Fibroblast of lung (primary cell): ENCODE data around the gene NPC2. TPM values are rescaled to one million over a fixed set of nuclear protein-coding genes. Genes with fewer than 3 reads are reported as not detected.

Experiments used
- DNase-seq, 2 donors: peaks; one replicate each; pipeline versions ENCODE4 v3.0.0 to v3.0.0-alpha.2; 2010; ENCODE audit warnings: low read depth in 2 of 2
- H2AFZ ChIP-seq: 2 replicates; pipeline ENCODE4 v1.5.1; 2012; ENCODE audit warnings: low read length, control low read depth, inconsistent platforms
- H3K27ac ChIP-seq: 2 replicates; pipeline ENCODE4 v1.5.1; 2011; ENCODE audit warnings: low read length, control low read depth; ENCODE audit not compliant: insufficient read depth
- H3K27me3 ChIP-seq: 2 replicates; pipeline ENCODE4 v1.5.1; 2011; ENCODE audit warnings: mild to moderate bottlenecking, low read length; ENCODE audit not compliant: control insufficient read depth, insufficient read depth
- H3K36me3 ChIP-seq: 2 replicates; pipeline ENCODE4 v1.5.1; 2011; ENCODE audit warnings: low read length; ENCODE audit not compliant: control insufficient read depth, insufficient read depth
- H3K4me1 ChIP-seq: 2 replicates; pipeline ENCODE4 v1.5.1; 2011; ENCODE audit warnings: low read length; ENCODE audit not compliant: control insufficient read depth, insufficient read depth; ENCODE audit errors: extremely low read depth
- H3K4me2 ChIP-seq: 2 replicates; pipeline ENCODE4 v1.5.1; 2011; ENCODE audit warnings: low read length, control low read depth; ENCODE audit not compliant: insufficient read depth; ENCODE audit errors: extremely low read depth
- H3K4me3 ChIP-seq, 4 experiments: fragments of 200-600 bp in 1 of 4; sonication (generic) in 1 of 4; replicated peaks in 1 of 4; 2 replicates each; pipeline ENCODE4 v1.5.1; 2011 to 2016; ENCODE audit warnings: low read length in 4 of 4, low read depth in 3 of 4, mild to moderate bottlenecking in 3 of 4, control low read depth in 2 of 4, inconsistent platforms in 1 of 4, mixed read lengths in 1 of 4; ENCODE audit not compliant: insufficient read depth in 1 of 4; ENCODE audit errors: control extremely low read depth in 1 of 4
- H3K79me2 ChIP-seq: 2 replicates; pipeline ENCODE4 v1.5.1; 2012; ENCODE audit warnings: mild to moderate bottlenecking, low read length, inconsistent platforms; ENCODE audit not compliant: control insufficient read depth, insufficient read depth
- H3K9ac ChIP-seq: 2 replicates; pipeline ENCODE4 v1.5.1; 2011; ENCODE audit warnings: mild to moderate bottlenecking, low read length, control low read depth; ENCODE audit not compliant: insufficient read depth
- H3K9me3 ChIP-seq: 2 replicates; pipeline ENCODE4 v1.5.1; 2012; ENCODE audit warnings: low read depth, low read length; ENCODE audit not compliant: control insufficient read depth, insufficient read depth
- H4K20me1 ChIP-seq: 2 replicates; pipeline ENCODE4 v1.5.1; 2011; ENCODE audit warnings: low read length; ENCODE audit not compliant: control insufficient read depth, insufficient read depth; ENCODE audit errors: extremely low read depth
- EZH2 ChIP-seq: IDR thresholded peaks from 2 replicates; pipeline ENCODE4 v1.5.1; 2012; ENCODE audit warnings: low read length, control low read depth, mild to moderate bottlenecking; ENCODE audit errors: missing control alignments
- polyA plus RNA-seq, 2 donors: library from polyadenylated mRNA; depleted of rRNA in 1 of 2; stranded (reverse) in 1 of 2; unstranded in 1 of 2; fragments of >200 nt; gene quantifications; 2 replicates each; pipeline ENCODE4 v1.2.1, GENCODE V29; 2011 to 2012; ENCODE audit warnings: missing spikeins in 1 of 2
- total RNA-seq: library from RNA; depleted of rRNA; stranded (reverse); fragments of >200 nt; gene quantifications from 2 replicates; pipeline ENCODE4 v1.2.1, GENCODE V29; 2014
- TF ChIP-seq, protein P1 (sequence below), 2 donors: IDR thresholded peaks in 1 of 2; conservative IDR thresholded peaks in 1 of 2; 1 replicate in 1 of 2; 2 replicates in 1 of 2; pipeline ENCODE4 v1.5.1; 2011 to 2012; ENCODE audit warnings: low read length in 2 of 2, control low read depth in 1 of 2, inconsistent platforms in 1 of 2, low read depth in 1 of 2, mild to moderate bottlenecking in 1 of 2

The NPC2 gene
- total and polyA plus RNA-seq, 2 donors (not counting 1 experiment from before 2014, with no cell fraction given): 238 to 275 TPM

DNA sequence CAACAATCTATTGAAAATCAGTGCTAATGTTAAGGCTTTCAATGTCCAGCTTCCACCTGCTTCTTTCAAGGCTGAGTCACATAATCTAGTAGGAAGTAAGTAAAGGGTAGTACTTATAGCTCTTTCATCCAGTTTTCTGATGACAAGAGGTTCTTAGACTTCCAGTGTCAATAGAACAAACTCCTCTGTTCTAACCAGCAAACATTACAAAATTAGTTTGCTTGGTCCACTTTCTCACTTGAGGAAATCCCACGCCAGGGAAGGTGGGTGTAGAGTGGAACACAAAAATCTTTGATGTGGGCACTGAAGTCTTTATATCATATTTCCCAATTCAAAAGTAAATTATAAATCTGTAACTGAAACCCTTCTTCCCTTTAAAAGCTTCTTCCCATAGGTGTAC, 2.6 kb downstream of the NPC2 start:
- Histone ChIP-seq H3K9me3 (no peaks in the 10 kb centered on the region), H3K4me3 (peak overlapping the region in 1 of 4 experiments; percentile 15), H3K27ac (no peak overlapping the region), H4K20me1 (peaks cover 3% of the 10 kb centered on the region), H3K9ac (no peak overlapping the region), H3K4me1 (peaks cover 14% of the 10 kb centered on the region), H3K79me2 (peaks cover 43% of the 10 kb centered on the region), H3K27me3 (no peaks in the 10 kb centered on the region), H2AFZ (no peak overlapping the region), H3K36me3 (no peaks in the 10 kb centered on the region), H3K4me2 (no peak overlapping the region)
- no peak for DNase-seq
- TF ChIP-seq EZH2: no peak

DNA sequence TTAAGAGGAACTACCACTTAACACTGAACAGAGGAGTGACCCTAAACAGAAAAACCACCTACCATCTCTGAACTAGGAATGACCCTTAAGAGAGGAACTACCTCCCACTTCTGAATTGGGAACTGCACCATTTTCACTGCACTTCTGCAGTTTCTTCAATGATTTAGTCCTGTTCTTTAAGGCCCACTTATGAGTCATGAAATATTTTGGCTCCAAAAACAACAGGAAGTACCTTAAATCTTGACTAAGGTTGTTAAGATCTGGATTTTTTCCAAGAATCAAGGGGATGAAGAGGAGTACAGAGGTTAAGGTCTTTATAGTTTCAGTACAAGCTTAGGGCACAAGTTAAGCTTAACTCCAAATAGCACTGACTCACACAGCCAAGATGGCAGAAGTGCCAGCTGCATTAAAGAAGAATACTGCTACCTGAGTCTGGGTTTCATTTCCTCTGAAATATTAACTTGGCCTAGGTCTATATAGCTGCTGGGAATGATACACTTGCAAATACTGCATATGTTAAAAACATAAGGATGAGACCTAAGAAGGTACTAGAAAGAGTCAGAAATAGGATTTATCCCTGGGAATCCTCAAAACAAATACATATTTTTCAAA, 4.2 kb downstream of the NPC2 start:
- TF ChIP-seq, protein P1, sequence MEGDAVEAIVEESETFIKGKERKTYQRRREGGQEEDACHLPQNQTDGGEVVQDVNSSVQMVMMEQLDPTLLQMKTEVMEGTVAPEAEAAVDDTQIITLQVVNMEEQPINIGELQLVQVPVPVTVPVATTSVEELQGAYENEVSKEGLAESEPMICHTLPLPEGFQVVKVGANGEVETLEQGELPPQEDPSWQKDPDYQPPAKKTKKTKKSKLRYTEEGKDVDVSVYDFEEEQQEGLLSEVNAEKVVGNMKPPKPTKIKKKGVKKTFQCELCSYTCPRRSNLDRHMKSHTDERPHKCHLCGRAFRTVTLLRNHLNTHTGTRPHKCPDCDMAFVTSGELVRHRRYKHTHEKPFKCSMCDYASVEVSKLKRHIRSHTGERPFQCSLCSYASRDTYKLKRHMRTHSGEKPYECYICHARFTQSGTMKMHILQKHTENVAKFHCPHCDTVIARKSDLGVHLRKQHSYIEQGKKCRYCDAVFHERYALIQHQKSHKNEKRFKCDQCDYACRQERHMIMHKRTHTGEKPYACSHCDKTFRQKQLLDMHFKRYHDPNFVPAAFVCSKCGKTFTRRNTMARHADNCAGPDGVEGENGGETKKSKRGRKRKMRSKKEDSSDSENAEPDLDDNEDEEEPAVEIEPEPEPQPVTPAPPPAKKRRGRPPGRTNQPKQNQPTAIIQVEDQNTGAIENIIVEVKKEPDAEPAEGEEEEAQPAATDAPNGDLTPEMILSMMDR (conservative IDR thresholded peaks at IDR 0.05 in 1 of 2, IDR thresholded peaks at IDR 0.05 in 1 of 2; ENCODE audit: low read depth in 1 of 2, low read length in 2 of 2): no peak
- no peak for TF ChIP-seq EZH2
- Histone ChIP-seq H2AFZ (no peak overlapping the region), H3K4me1 (peaks cover 11% of the 10 kb centered on the region), H3K27me3 (no peaks in the 10 kb centered on the region), H3K79me2 (peaks cover 35% of the 10 kb centered on the region), H3K36me3 (peaks cover 3% of the 10 kb centered on the region), H3K4me3 (no peak overlapping the region), H3K9me3 (no peaks in the 10 kb centered on the region), H3K4me2 (peak overlapping the region; percentile 26), H4K20me1 (peaks cover 3% of the 10 kb centered on the region), H3K9ac (no peak overlapping the region), H3K27ac (no peak overlapping the region)
- DNase-seq: peak; percentile 53 to 87

DNA sequence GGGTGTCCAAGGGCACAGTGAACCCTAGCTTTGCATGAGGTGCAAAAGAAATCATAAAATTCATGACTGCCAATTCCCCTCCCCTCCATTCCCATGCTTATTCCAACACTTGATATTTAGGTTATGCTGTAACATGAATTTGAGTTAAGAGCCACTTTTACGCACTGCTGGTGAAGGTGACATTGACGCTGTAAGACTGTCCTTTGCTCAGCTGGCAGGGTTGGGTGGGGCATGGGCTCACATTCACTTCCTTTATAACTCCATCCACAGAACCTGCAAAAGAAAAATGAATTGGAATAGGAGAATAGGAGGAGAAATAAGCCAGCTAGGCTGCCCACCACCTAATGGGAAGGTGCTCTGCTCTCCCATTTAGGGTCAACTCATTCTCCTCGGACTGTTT, 6.9 kb downstream of the NPC2 start:
- TF ChIP-seq, protein P1 (conservative IDR thresholded peaks at IDR 0.05 in 1 of 2, IDR thresholded peaks at IDR 0.05 in 1 of 2; ENCODE audit: low read depth in 1 of 2, low read length in 2 of 2): no peak
- no peak for TF ChIP-seq EZH2
- no peak for DNase-seq
- peaks cover 18% of the 10 kb centered on the region for H3K79me2 ChIP-seq

More for the DNA sequence above, 6.9 kb downstream of the NPC2 start:
- Histone ChIP-seq H3K4me2 (no peak overlapping the region), H3K9me3 (no peaks in the 10 kb centered on the region), H3K4me1 (peaks cover 11% of the 10 kb centered on the region), H3K36me3 (peaks cover 5% of the 10 kb centered on the region), H3K9ac (no peak overlapping the region), H4K20me1 (peaks cover 3% of the 10 kb centered on the region), H3K27me3 (no peaks in the 10 kb centered on the region), H2AFZ (no peak overlapping the region), H3K27ac (no peak overlapping the region), H3K4me3 (no peak overlapping the region)
